Activated naive CD8-positive, alpha-beta T cell treated with anti-CD3 and anti-CD28 coated beads, Interleukin-2, amount 50 U/mL, for 24 hours (primary cell): Measurements from ENCODE around the gene SLC9A3.

ENCODE experiments used
- ATAC-seq: fragments of 150-1000 bp; cut with Tn5 transposase; one replicate; pipeline ENCODE4 v1.10.0; 2021
- DNase-seq: peaks from one replicate; pipeline ENCODE4 v3.0.0; 2021
- H3K27ac Mint-ChIP-seq: one replicate; pipeline ENCODE4 v1.8.0; 2021; ENCODE audit warnings: mild to moderate bottlenecking, mixed read lengths
- H3K27me3 Mint-ChIP-seq: one replicate; pipeline ENCODE4 v1.8.0; 2021; ENCODE audit warnings: mixed read lengths
- H3K36me3 Mint-ChIP-seq: one replicate; pipeline ENCODE4 v1.8.0; 2021; ENCODE audit warnings: low read depth, mixed read lengths
- H3K4me1 Mint-ChIP-seq: one replicate; pipeline ENCODE4 v1.8.0; 2021; ENCODE audit warnings: mixed read lengths
- H3K4me3 Mint-ChIP-seq: one replicate; pipeline ENCODE4 v1.8.0; 2021; ENCODE audit warnings: mild to moderate bottlenecking, moderate library complexity, mixed read lengths
- H3K9me3 Mint-ChIP-seq: one replicate; pipeline ENCODE4 v1.8.0; 2021; ENCODE audit warnings: mixed read lengths

Gene SLC9A3

GRCh38 chr5:501105-501830 lies 23.0 kb downstream of the SLC9A3 start:
- DNase-seq, result no peak
- Mint-ChIP-seq H3K9me3 (no peaks in the 10 kb centered on the region), H3K27me3 (peaks cover 17% of the 10 kb centered on the region), H3K27ac (no peak overlapping the region), H3K4me3 (no peak overlapping the region), H3K4me1 (no peaks in the 10 kb centered on the region), H3K36me3 (no peaks in the 10 kb centered on the region)
- no peak for ATAC-seq

- Mint-ChIP-seq H3K27ac (no peak overlapping the region), H3K4me1 (no peaks in the 10 kb centered on the region), H3K36me3 (no peaks in the 10 kb centered on the region), H3K27me3 (peaks cover 17% of the 10 kb centered on the region), H3K9me3 (no peaks in the 10 kb centered on the region), H3K4me3 (no peak overlapping the region)
- DNase-seq, result no peak
- ATAC-seq, result no peak
Measured at GRCh38 chr5:500491-500890, 23.8 kb downstream of the SLC9A3 start.

GRCh38 chr5:499233-500209 lies 24.7 kb downstream of the SLC9A3 start:
- Mint-ChIP-seq H3K27me3 (peaks cover 17% of the 10 kb centered on the region), H3K9me3 (no peaks in the 10 kb centered on the region), H3K4me3 (no peak overlapping the region), H3K4me1 (no peaks in the 10 kb centered on the region), H3K27ac (no peak overlapping the region), H3K36me3 (no peaks in the 10 kb centered on the region)
- ATAC-seq (no peak), DNase-seq (no peak)

GRCh38 chr5:497871-498509 lies 26.3 kb downstream of the SLC9A3 start:
- no peak overlapping the region for H3K27ac Mint-ChIP-seq
- no peaks in the 10 kb centered on the region for H3K9me3 Mint-ChIP-seq
- no peaks in the 10 kb centered on the region for H3K36me3 Mint-ChIP-seq
- no peak overlapping the region for H3K4me3 Mint-ChIP-seq
- peaks cover 14% of the 10 kb centered on the region for H3K27me3 Mint-ChIP-seq
- H3K4me1 Mint-ChIP-seq, result no peaks in the 10 kb centered on the region
- ATAC-seq, result no peak
- DNase-seq, result no peak

DNA sequence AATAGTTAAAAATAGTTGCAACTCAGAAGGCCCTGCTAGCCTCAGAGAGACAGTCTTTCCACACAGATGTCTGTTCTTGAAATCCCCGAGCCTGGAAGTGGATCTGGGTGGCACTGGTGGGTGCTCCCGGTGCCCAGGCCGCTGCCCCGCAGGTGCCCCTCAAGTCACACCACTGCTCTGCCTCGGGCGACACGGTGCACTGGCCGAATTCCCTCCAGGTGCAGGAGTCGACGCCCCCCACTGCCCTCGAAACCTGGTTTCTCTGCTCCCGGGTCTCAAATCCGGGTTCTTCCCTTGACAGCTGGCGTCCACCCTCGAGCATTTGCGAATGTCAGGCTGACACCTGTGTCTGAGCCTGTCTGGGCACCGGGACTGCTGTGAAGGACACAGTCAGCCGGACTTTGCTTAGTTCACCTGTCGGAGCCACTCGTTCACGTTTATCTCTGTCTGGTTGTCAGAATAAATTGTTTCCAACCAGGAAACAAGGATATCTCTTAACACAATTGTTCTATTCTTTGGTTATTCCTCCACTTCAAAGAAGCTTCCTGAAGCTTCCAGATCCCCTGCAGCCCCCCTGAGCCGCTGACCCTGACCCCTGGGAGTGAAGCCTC lies 27.1 kb downstream of the SLC9A3 start:
- Mint-ChIP-seq H3K9me3 (no peaks in the 10 kb centered on the region), H3K27me3 (peaks cover 8% of the 10 kb centered on the region), H3K36me3 (no peaks in the 10 kb centered on the region), H3K4me3 (no peak overlapping the region), H3K27ac (no peak overlapping the region), H3K4me1 (no peaks in the 10 kb centered on the region)
- ATAC-seq (no peak), DNase-seq (no peak)

DNA sequence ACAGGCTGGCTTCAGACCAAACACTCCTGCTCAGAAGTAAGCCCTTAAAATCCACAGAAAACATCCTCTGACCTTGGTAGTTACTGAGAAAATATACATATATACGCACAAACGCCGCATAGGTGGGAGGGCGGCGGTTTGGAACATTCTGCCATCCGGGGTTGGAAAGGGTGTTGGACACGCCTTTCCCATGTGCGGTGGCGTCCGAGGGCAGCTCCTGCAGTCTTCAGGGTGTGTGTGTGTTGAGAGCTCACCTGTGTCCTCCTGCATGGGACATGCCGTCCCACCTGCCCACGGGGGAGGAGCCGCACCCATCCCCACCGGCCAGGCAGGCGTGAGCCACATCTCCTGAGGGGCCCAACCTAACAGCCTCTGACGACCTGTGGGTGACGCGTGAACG lies 28.2 kb downstream of the SLC9A3 start:
- ATAC-seq (no peak), DNase-seq (no peak)
- Mint-ChIP-seq H3K27ac (no peak overlapping the region), H3K4me1 (no peaks in the 10 kb centered on the region), H3K9me3 (no peaks in the 10 kb centered on the region), H3K4me3 (no peak overlapping the region), H3K27me3 (peaks cover 2% of the 10 kb centered on the region), H3K36me3 (no peaks in the 10 kb centered on the region)

GRCh38 chr5:494667-495255 lies 29.5 kb downstream of the SLC9A3 start:
- no peak overlapping the region for H3K4me3 Mint-ChIP-seq
- H3K4me1 Mint-ChIP-seq, result no peaks in the 10 kb centered on the region
- ATAC-seq (no peak), DNase-seq (no peak)
- H3K27me3 Mint-ChIP-seq, result no peaks in the 10 kb centered on the region
- H3K27ac Mint-ChIP-seq, result no peak overlapping the region
- H3K36me3 Mint-ChIP-seq, result no peaks in the 10 kb centered on the region
- no peaks in the 10 kb centered on the region for H3K9me3 Mint-ChIP-seq

- no peaks in the 10 kb centered on the region for H3K4me1 Mint-ChIP-seq
- H3K9me3 Mint-ChIP-seq, result no peaks in the 10 kb centered on the region
- no peaks in the 10 kb centered on the region for H3K36me3 Mint-ChIP-seq
- ATAC-seq (no peak), DNase-seq (no peak)
- no peak overlapping the region for H3K27ac Mint-ChIP-seq
- H3K27me3 Mint-ChIP-seq, result no peaks in the 10 kb centered on the region
- no peak overlapping the region for H3K4me3 Mint-ChIP-seq
Measured at GRCh38 chr5:493758-494157, 30.5 kb downstream of the SLC9A3 start.

DNA sequence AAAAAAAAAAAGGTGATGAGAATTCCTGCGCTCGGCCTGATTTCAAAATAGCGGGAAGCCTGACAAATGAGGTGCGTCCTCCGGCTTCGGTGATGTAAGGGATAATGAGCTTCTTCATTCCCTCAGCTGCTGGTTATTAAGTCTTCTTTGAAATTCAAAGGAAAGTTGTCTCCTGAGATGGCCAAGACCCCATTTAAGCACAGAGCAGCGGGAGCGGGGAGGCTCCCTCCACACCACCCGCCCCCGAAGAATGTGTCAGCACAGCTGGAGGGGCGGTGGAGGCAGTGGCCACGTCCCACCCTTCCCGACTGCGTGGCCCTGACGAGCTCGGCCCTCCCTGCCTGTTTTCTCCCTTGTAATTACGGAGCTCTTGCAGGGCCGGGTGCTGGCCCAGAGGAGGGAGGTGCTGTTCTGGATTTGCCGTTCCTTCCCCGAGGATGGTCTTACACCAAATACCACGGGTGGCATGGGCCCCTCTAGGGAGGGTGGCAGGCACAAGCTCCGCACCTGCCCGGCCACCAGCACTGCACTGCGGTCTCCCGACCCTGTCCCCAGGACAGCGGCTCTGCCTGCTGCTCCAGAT lies 31.0 kb downstream of the SLC9A3 start:
- Mint-ChIP-seq H3K27ac (no peak overlapping the region), H3K9me3 (no peaks in the 10 kb centered on the region), H3K4me1 (no peaks in the 10 kb centered on the region), H3K36me3 (no peaks in the 10 kb centered on the region), H3K27me3 (no peaks in the 10 kb centered on the region), H3K4me3 (no peak overlapping the region)
- DNase-seq, result no peak
- no peak for ATAC-seq

DNA sequence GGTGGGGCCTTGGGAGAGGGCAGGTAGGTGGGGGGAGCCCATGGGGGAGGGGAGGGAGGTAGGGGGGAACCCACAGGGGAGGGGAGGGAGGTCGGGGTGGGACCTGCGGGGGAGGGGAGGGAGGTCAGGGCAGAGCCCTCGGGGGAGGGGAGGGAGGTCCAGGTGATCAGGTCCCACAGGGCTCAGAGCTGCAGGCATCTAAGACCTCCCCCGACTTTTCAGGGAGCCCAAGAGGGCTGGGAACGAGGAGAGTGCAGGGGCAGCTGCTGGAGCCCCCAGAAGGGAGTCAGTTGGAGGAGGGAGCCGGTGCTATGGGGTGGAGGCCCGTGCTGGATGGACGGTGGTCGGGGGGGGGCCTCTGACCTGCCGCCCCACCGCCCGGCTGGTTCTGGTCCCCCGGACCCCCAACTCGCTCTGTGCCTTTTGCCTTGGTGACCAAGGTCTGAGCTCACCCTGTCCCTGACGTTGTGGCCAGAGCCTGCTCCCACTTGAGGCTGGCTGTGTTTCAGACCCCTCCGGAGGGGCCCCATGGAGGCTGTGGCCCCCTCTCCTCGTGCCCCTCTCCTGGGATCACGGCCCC lies 31.8 kb downstream of the SLC9A3 start:
- H3K27ac Mint-ChIP-seq, result no peak overlapping the region
- no peaks in the 10 kb centered on the region for H3K36me3 Mint-ChIP-seq
- DNase-seq (no peak), ATAC-seq (no peak)
- H3K9me3 Mint-ChIP-seq, result no peaks in the 10 kb centered on the region
- H3K27me3 Mint-ChIP-seq, result no peaks in the 10 kb centered on the region
- H3K4me3 Mint-ChIP-seq, result no peak overlapping the region
- H3K4me1 Mint-ChIP-seq, result no peaks in the 10 kb centered on the region

DNA sequence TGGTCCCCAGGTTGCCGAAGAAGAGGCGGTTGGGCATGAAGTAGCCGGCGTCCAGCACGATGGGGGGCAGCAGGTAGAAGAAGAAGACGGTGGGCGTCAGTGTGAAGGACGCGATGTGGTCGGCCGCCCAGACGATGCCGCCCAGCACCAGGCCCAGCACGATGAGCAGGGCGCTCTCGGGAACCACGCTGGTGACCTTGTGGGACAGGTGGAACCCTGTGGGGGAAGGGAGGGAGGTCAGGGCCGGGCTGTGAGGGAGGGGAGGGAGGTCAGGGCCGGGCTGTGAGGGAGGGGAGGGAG lies 32.4 kb downstream of the SLC9A3 start:
- no peaks in the 10 kb centered on the region for H3K36me3 Mint-ChIP-seq
- no peaks in the 10 kb centered on the region for H3K27me3 Mint-ChIP-seq
- H3K4me3 Mint-ChIP-seq, result no peak overlapping the region
- H3K4me1 Mint-ChIP-seq, result no peaks in the 10 kb centered on the region
- ATAC-seq (no peak), DNase-seq (no peak)
- no peaks in the 10 kb centered on the region for H3K9me3 Mint-ChIP-seq
- H3K27ac Mint-ChIP-seq, result no peak overlapping the region

GRCh38 chr5:491119-491855 lies 33.0 kb downstream of the SLC9A3 start:
- Mint-ChIP-seq H3K9me3 (no peaks in the 10 kb centered on the region), H3K4me3 (no peak overlapping the region), H3K36me3 (no peaks in the 10 kb centered on the region), H3K27me3 (no peaks in the 10 kb centered on the region), H3K27ac (no peak overlapping the region), H3K4me1 (peaks cover 2% of the 10 kb centered on the region)
- DNase-seq (no peak), ATAC-seq (no peak)
